H1 (cell line): Measurements from ENCODE around the gene EIF4E3. TPM values are rescaled to one million over a fixed set of nuclear protein-coding genes. Genes with fewer than 3 reads are reported as not detected.

Experiments used
- CTCF ChIA-PET: fragments of 300-600 bp; sonication (Branson Sonifier 250); formaldehyde crosslinking; loops from one replicate; lab custom pipeline; 2021; ENCODE audit not compliant: partially characterized antibody; lab: Charles Lee
- POLR2A ChIA-PET: fragments of 300-600 bp; sonication (Branson Sonifier 250); formaldehyde crosslinking; loops from one replicate; lab custom pipeline; 2021; ENCODE audit warnings: inconsistent platforms; ENCODE audit not compliant: partially characterized antibody; lab: Charles Lee
- DNase-seq, 2 experiments: peaks; one replicate each; pipeline versions ENCODE4 v3.0.0 to v3.0.0-alpha.2; 2010 to 2022; ENCODE audit warnings: low spot score in 2 of 2, low read depth in 1 of 2, mixed read lengths in 1 of 2
- FAIRE-seq: peaks from 2 replicates; lab custom pipeline; 2011; peaks lifted over from hg19 to GRCh38; lab: Jason Lieb, UNC
- H2AFZ ChIP-seq: 2 replicates; pipeline ENCODE4 v1.8.1; 2012; ENCODE audit warnings: low read length, inconsistent platforms
- H2AK5ac ChIP-seq: 2 replicates; pipeline ENCODE4 v1.6.1; 2013; ENCODE audit warnings: low read depth, low read length
- H2BK120ac ChIP-seq: replicated peaks from 2 replicates; pipeline ENCODE3; 2013; ENCODE audit warnings: low read depth, low read length, inconsistent platforms
- H2BK12ac ChIP-seq: 2 replicates; pipeline ENCODE4 v1.6.1; 2013; ENCODE audit warnings: low read depth, low read length
- H2BK15ac ChIP-seq: 2 replicates; pipeline ENCODE4 v1.6.1; 2013; ENCODE audit warnings: low read length
- H2BK20ac ChIP-seq: 2 replicates; pipeline ENCODE4 v1.6.1; 2013; ENCODE audit warnings: low read length
- H2BK5ac ChIP-seq: 2 replicates; pipeline ENCODE4 v1.6.1; 2013; ENCODE audit warnings: low read depth, low read length
- H3K14ac ChIP-seq: 2 replicates; pipeline ENCODE4 v1.6.1; 2013; ENCODE audit warnings: inconsistent platforms; ENCODE audit not compliant: insufficient read length
- H3K18ac ChIP-seq: 2 replicates; pipeline ENCODE4 v1.6.1; 2013; ENCODE audit warnings: low read length; ENCODE audit errors: extremely low read depth
- H3K23ac ChIP-seq: 2 replicates; pipeline ENCODE4 v1.6.1; 2013; ENCODE audit warnings: inconsistent platforms; ENCODE audit not compliant: insufficient read length
- H3K23me2 ChIP-seq: 2 replicates; pipeline ENCODE4 v1.6.1; 2013; ENCODE audit warnings: low read depth, low read length
- H3K27ac ChIP-seq: 2 replicates; pipeline ENCODE4 v1.6.1; 2011; ENCODE audit warnings: low read depth, low read length, inconsistent platforms
- H3K27me3 ChIP-seq, 4 experiments: replicated peaks in 1 of 4; 1 replicate in 1 of 4; 2 replicates in 3 of 4; pipeline versions ENCODE4 v1.6.1 to v1.8.1; 2011 to 2013; ENCODE audit warnings: low read length in 3 of 4, mild to moderate bottlenecking in 3 of 4, inconsistent platforms in 2 of 4, mixed read lengths in 2 of 4, moderate library complexity in 1 of 4; ENCODE audit not compliant: control insufficient read depth in 3 of 4, insufficient read depth in 3 of 4; ENCODE audit errors: extremely low read depth in 1 of 4
- H3K36me3 ChIP-seq, 4 experiments: 2 replicates each; pipeline versions ENCODE4 v1.6.1 to v1.8.1; 2011 to 2013; ENCODE audit warnings: mild to moderate bottlenecking in 4 of 4, low read length in 3 of 4, moderate library complexity in 2 of 4, control low read depth in 1 of 4, inconsistent platforms in 1 of 4; ENCODE audit not compliant: insufficient read depth in 4 of 4, control insufficient read depth in 2 of 4
- H3K4ac ChIP-seq: replicated peaks from 2 replicates; pipeline ENCODE3; 2013; ENCODE audit warnings: low read length, low read depth, mixed read lengths, inconsistent platforms; ENCODE audit not compliant: insufficient read length
- H3K4me1 ChIP-seq, 4 experiments: replicated peaks in 1 of 4; 1 replicate in 1 of 4; 2 replicates in 3 of 4; pipeline versions ENCODE4 v1.6.1 to v1.8.1; 2011 to 2013; ENCODE audit warnings: low read length in 3 of 4, inconsistent platforms in 2 of 4, mixed read lengths in 1 of 4; ENCODE audit not compliant: insufficient read depth in 4 of 4, control insufficient read depth in 3 of 4
- H3K4me2 ChIP-seq, 2 experiments: 2 replicates each; pipeline versions ENCODE4 v1.6.1 to v1.8.1; 2011 to 2013; ENCODE audit warnings: low read depth in 2 of 2, low read length in 2 of 2, control low read depth in 1 of 2, inconsistent platforms in 1 of 2, mild to moderate bottlenecking in 1 of 2; ENCODE audit not compliant: insufficient read depth in 1 of 2
- H3K4me3 ChIP-seq, 4 experiments: fragments of 200-600, 300-600 bp in 1 of 4; sonication (generic), shearing (Covaris generic), sonication (Bioruptor Twin) in 1 of 4; 2 replicates each; pipeline versions ENCODE4 v1.5.1 to v1.8.1; 2011 to 2016; ENCODE audit warnings: low read length in 4 of 4, low read depth in 3 of 4, control low read depth in 2 of 4, inconsistent platforms in 2 of 4, mild to moderate bottlenecking in 2 of 4, mixed read lengths in 1 of 4, moderate library complexity in 1 of 4; ENCODE audit not compliant: insufficient read depth in 2 of 4; ENCODE audit errors: extremely low read depth in 1 of 4
- H3K56ac ChIP-seq: replicated peaks from 2 replicates; pipeline ENCODE3; 2013; ENCODE audit warnings: low read depth, mild to moderate bottlenecking, mixed read lengths, low read length, inconsistent platforms; ENCODE audit not compliant: insufficient read length
- H3K79me1 ChIP-seq: 2 replicates; pipeline ENCODE4 v1.6.1; 2013; ENCODE audit warnings: low read depth, low read length, control low read depth
- H3K79me2 ChIP-seq, 2 experiments: 2 replicates each; pipeline versions ENCODE4 v1.6.1 to v1.8.1; 2012 to 2013; ENCODE audit warnings: low read length in 2 of 2, mild to moderate bottlenecking in 2 of 2, inconsistent platforms in 1 of 2; ENCODE audit not compliant: insufficient read depth in 2 of 2, control insufficient read depth in 1 of 2
- H3K9ac ChIP-seq, 4 experiments: replicated peaks in 1 of 4; 1 replicate in 1 of 4; 2 replicates in 3 of 4; pipeline versions ENCODE4 v1.6.1 to v1.8.1; 2011 to 2013; ENCODE audit warnings: low read depth in 3 of 4, low read length in 3 of 4, control low read depth in 2 of 4, mild to moderate bottlenecking in 2 of 4, moderate library complexity in 2 of 4, inconsistent platforms in 1 of 4; ENCODE audit errors: extremely low read depth in 1 of 4
- H3K9me3 ChIP-seq, 2 experiments: 2 replicates each; pipeline versions ENCODE4 v1.6.1 to v1.8.1; 2012 to 2013; ENCODE audit warnings: mild to moderate bottlenecking in 2 of 2, moderate library complexity in 2 of 2, control low read depth in 1 of 2, inconsistent platforms in 1 of 2, low read depth in 1 of 2, low read length in 1 of 2, mixed read lengths in 1 of 2; ENCODE audit not compliant: insufficient read depth in 2 of 2
- H4K20me1 ChIP-seq, 2 experiments: replicated peaks in 1 of 2; 2 replicates each; pipeline versions ENCODE3 to v1.8.1; 2011 to 2013; ENCODE audit warnings: inconsistent platforms in 2 of 2, low read length in 2 of 2, mild to moderate bottlenecking in 1 of 2; ENCODE audit not compliant: insufficient read depth in 2 of 2, control insufficient read depth in 1 of 2
- H4K5ac ChIP-seq: 2 replicates; pipeline ENCODE4 v1.6.1; 2013; ENCODE audit warnings: low read length, low read depth, mixed read lengths, inconsistent platforms; ENCODE audit not compliant: insufficient read length
- H4K8ac ChIP-seq: 2 replicates; pipeline ENCODE4 v1.8.0; 2013; ENCODE audit warnings: mild to moderate bottlenecking, moderate library complexity, low read length, inconsistent platforms; ENCODE audit not compliant: insufficient read depth; ENCODE audit errors: extremely low read depth
- H4K91ac ChIP-seq: replicated peaks from 2 replicates; pipeline ENCODE3; 2013; ENCODE audit warnings: low read length, mixed read lengths, inconsistent platforms; ENCODE audit not compliant: insufficient read length
- CHD1 ChIP-seq: IDR thresholded peaks from 2 replicates; pipeline ENCODE4 v1.6.1; 2012; ENCODE audit warnings: low read depth, low read length, improper control_type of control experiment
- CTBP2 ChIP-seq: IDR thresholded peaks from 2 replicates; pipeline ENCODE4 v1.7.0; 2011; ENCODE audit warnings: borderline replicate concordance, mild to moderate bottlenecking, moderate library complexity, mixed read lengths, low read length; ENCODE audit not compliant: insufficient read depth, insufficient read length
- HDAC2 ChIP-seq, 2 experiments: fragments of 300-600 bp in 1 of 2; sonication (generic) in 1 of 2; IDR thresholded peaks; 2 replicates each; pipeline ENCODE4 v1.6.1; 2011 to 2012; ENCODE audit warnings: low read depth in 2 of 2, low read length in 2 of 2, mild to moderate bottlenecking in 2 of 2, moderate library complexity in 2 of 2, borderline replicate concordance in 1 of 2, inconsistent platforms in 1 of 2
- HDAC6 ChIP-seq: IDR thresholded peaks from one replicate; pipeline ENCODE4 v1.7.1; 2012; ENCODE audit warnings: low read depth, mild to moderate bottlenecking, inconsistent platforms, low read length, moderate library complexity
- KDM4A ChIP-seq: IDR thresholded peaks from one replicate; pipeline ENCODE4 v1.7.1; 2012; ENCODE audit warnings: low read depth, mild to moderate bottlenecking, moderate library complexity, low read length, inconsistent platforms; ENCODE audit not compliant: severe bottlenecking
- KDM5A ChIP-seq: fragments of 200-600 bp; IDR thresholded peaks from 2 replicates; pipeline ENCODE4 v1.7.1; 2012; ENCODE audit warnings: mild to moderate bottlenecking, low read length, inconsistent platforms, mixed read lengths
- PHF8 ChIP-seq: fragments of 200-600 bp; sonication (generic); conservative IDR thresholded peaks from 2 replicates; pipeline ENCODE4 v1.7.1; 2012; ENCODE audit warnings: low read depth, mild to moderate bottlenecking, inconsistent platforms, low read length, moderate library complexity
- SRF ChIP-seq: IDR thresholded peaks from 2 replicates; pipeline ENCODE4 v1.6.1; 2011; ENCODE audit warnings: mild to moderate bottlenecking, low read depth, low read length, moderate library complexity
- WGBS, 2 experiments: shearing (Covaris generic) in 1 of 2; methylation state at CpG; one replicate each; pipeline versions ENCODE4 v1.1.6 to v1.1.7; 2013 to 2015; ENCODE audit warnings: low lambda C conversion rate in 2 of 2, mixed read lengths in 2 of 2, inconsistent platforms in 1 of 2, low coverage in 1 of 2, missing lambda C conversion rate in 1 of 2; ENCODE audit not compliant: insufficient replicate concordance in 2 of 2, insufficient coverage in 1 of 2, insufficient read length in 1 of 2; ENCODE audit errors: extremely low coverage in 1 of 2, missing lambda C conversion rate in 1 of 2; 5-methylcytosine and 5-hydroxymethylcytosine counted together
- polyA plus RNA-seq, 7 experiments: library from polyadenylated mRNA; depleted of rRNA in 3 of 7; stranded (reverse) in 5 of 7; unstranded in 2 of 7; fragments of >200 nt in 5 of 7; fragments of 200-250 nt in 2 of 7; gene quantifications; 1 replicate in 5 of 7; 2 replicates in 1 of 7; 4 replicates in 1 of 7; pipeline versions ENCODE4 v1.2.1 to v1.2.3, GENCODE V29; 2011 to 2013; ENCODE audit warnings: missing spikeins in 2 of 7, mixed read lengths in 2 of 7
- total RNA-seq: library from RNA; stranded (reverse); fragmentation: NEBNext Ultra II Directional; extraction: Animal tissue kit (Norgen Biotek cat#: 25700); gene quantifications from 2 replicates; pipeline ENCODE4 v1.2.1, GENCODE V29; 2021
- TF ChIP-seq, protein P1 (sequence below): IDR thresholded peaks from 2 replicates; pipeline ENCODE4 v1.6.1; 2011; ENCODE audit warnings: low read length, improper control_type of control experiment
- TF ChIP-seq, protein P2 (sequence below), 3 experiments: IDR thresholded peaks; 1 replicate in 2 of 3; 2 replicates in 1 of 3; pipeline versions ENCODE4 v1.5.1 to v1.6.1; 2011; ENCODE audit warnings: low read length in 3 of 3, mild to moderate bottlenecking in 3 of 3, inconsistent platforms in 2 of 3, low read depth in 1 of 3, moderate library complexity in 1 of 3; ENCODE audit not compliant: insufficient read depth in 1 of 3; ENCODE audit errors: control extremely low read depth in 1 of 3

The EIF4E3 gene
- total and polyA plus RNA-seq, 2 of the 8 experiments (the other 6 are each of a cell fraction or from before 2014, with no cell fraction given), result 5.2 to 17.0 TPM

DNA sequence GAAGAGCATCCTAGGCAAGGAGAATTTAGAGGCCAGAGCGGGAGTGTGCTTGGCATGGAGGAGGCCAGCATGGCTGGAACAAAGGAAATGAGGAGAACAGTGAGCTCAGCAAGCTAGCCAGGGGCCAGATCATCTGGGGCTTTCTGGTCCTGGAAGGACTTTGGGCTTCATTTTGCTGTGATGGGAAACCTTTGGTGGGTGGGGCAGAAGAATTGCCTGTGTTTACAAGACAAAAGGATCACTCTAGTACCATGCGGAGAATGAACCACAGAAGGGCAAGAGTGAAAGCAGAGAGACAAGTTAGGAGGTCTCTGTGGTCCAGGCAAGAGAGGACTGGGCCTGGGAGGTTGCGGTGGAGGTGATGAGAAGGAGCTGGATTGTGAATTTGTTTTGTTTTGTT, 80.1 kb downstream of the EIF4E3 start:
- Histone ChIP-seq H3K23me2 (no peaks in the 10 kb centered on the region), H3K4ac (no peak overlapping the region), H3K27ac (no peak overlapping the region), H4K8ac (no peak overlapping the region), H2AFZ (no peak overlapping the region), H3K79me1 (no peaks in the 10 kb centered on the region), H3K4me3 (no peak overlapping the region), H3K9me3 (no peaks in the 10 kb centered on the region), H3K9ac (no peak overlapping the region), H3K18ac (no peak overlapping the region), H4K5ac (no peak overlapping the region), H3K23ac (no peak overlapping the region), H3K4me2 (no peak overlapping the region), H3K36me3 (no peaks in the 10 kb centered on the region), H3K79me2 (no peaks in the 10 kb centered on the region), H4K20me1 (no peaks in the 10 kb centered on the region), H3K14ac (no peak overlapping the region), H4K91ac (no peak overlapping the region), H2BK12ac (no peak overlapping the region), H3K27me3 (no peaks in the 10 kb centered on the region; a peak in 1 of 7 replicates), H2BK20ac (no peak overlapping the region), H3K56ac (no peak overlapping the region), H2BK120ac (no peak overlapping the region), H2BK15ac (0 out of 2 replicates have a peak overlapping the region, but pooled peaks have one; percentile 36), H2AK5ac (no peak overlapping the region), H2BK5ac (no peak overlapping the region), H3K4me1 (no peaks in the 10 kb centered on the region)
- FAIRE-seq (no peak), DNase-seq (no peak)
- ChIA-PET POLR2A (no interaction called here), CTCF (interaction anchor here (0.6 to 1.1 kb wide), 3 partner anchors 35 to 248 kb away, joined by 3 to 4 read pairs (median 3); no protein-coding TSS in a partner anchor)
- WGBS, 2 experiments, result 85% methylated on average over 3 of the region's 3 CpGs; no CpG with 5 or more reads in 1 of the 2 experiments
- no peak for TF ChIP-seq SRF
- TF ChIP-seq PHF8, result no peak
- TF ChIP-seq KDM4A, result no peak
- no peak for TF ChIP-seq CTBP2
- TF ChIP-seq, protein P1, sequence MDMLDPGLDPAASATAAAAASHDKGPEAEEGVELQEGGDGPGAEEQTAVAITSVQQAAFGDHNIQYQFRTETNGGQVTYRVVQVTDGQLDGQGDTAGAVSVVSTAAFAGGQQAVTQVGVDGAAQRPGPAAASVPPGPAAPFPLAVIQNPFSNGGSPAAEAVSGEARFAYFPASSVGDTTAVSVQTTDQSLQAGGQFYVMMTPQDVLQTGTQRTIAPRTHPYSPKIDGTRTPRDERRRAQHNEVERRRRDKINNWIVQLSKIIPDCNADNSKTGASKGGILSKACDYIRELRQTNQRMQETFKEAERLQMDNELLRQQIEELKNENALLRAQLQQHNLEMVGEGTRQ, result no peak
- no peak for TF ChIP-seq HDAC6
- TF ChIP-seq, protein P2, sequence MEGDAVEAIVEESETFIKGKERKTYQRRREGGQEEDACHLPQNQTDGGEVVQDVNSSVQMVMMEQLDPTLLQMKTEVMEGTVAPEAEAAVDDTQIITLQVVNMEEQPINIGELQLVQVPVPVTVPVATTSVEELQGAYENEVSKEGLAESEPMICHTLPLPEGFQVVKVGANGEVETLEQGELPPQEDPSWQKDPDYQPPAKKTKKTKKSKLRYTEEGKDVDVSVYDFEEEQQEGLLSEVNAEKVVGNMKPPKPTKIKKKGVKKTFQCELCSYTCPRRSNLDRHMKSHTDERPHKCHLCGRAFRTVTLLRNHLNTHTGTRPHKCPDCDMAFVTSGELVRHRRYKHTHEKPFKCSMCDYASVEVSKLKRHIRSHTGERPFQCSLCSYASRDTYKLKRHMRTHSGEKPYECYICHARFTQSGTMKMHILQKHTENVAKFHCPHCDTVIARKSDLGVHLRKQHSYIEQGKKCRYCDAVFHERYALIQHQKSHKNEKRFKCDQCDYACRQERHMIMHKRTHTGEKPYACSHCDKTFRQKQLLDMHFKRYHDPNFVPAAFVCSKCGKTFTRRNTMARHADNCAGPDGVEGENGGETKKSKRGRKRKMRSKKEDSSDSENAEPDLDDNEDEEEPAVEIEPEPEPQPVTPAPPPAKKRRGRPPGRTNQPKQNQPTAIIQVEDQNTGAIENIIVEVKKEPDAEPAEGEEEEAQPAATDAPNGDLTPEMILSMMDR (IDR thresholded peaks at IDR 0.05; ENCODE audit: control extremely low read depth in 1 of 3, insufficient read depth in 1 of 3, low read depth in 1 of 3, low read length in 3 of 3), result no peak
- TF ChIP-seq HDAC2 (IDR thresholded peaks at IDR 0.05; ENCODE audit: borderline replicate concordance in 1 of 2, low read depth in 2 of 2, low read length in 2 of 2), result no peak
- TF ChIP-seq CHD1, result no peak
- no peak for TF ChIP-seq KDM5A
